ENCODE results near the gene DCDC2B.
A peak's percentile ranks its signal among the peaks of the same experiment; 100 is the strongest.
"Not testable (repeated sequence)": the region's sequence is repeated elsewhere in the genome, so short reads cannot be mapped to it uniquely, and the experiment has no call there.

The DCDC2B gene

GRCh38 chr1:32208891-32209328, at the start of gene DCDC2B:
Gene DCDC2B, plus strand, starts transcription at chr1:32209089. Its CDS starts 5 bp downstream, at chr1:32209094.
- no peak within 1 kb of the TSS for H3K9ac ChIP-seq
- no peak within 1 kb of the TSS for H3K4me3 ChIP-seq (IDR thresholded peaks at IDR 0.05; ENCODE audit: insufficient read depth, low read depth, low read length)
- H3K79me2 ChIP-seq (ENCODE audit: insufficient read depth, low read depth) = no peaks in the 10 kb centered on the region
- no peaks in the 10 kb centered on the region for H3K27me3 ChIP-seq (ENCODE audit: insufficient read depth, low read depth)
- H4K20me1 ChIP-seq (ENCODE audit: insufficient read depth) = no peaks in the 10 kb centered on the region
- H3K36me3 ChIP-seq (ENCODE audit: insufficient read depth) = no peaks in the 10 kb centered on the region
- H3K4me2 ChIP-seq = no peak within 1 kb of the TSS
- peaks cover 22% of the 10 kb centered on the region for H3K4me1 ChIP-seq (ENCODE audit: low read depth, poor library complexity, severe bottlenecking)
- TF ChIP-seq, protein P1, sequence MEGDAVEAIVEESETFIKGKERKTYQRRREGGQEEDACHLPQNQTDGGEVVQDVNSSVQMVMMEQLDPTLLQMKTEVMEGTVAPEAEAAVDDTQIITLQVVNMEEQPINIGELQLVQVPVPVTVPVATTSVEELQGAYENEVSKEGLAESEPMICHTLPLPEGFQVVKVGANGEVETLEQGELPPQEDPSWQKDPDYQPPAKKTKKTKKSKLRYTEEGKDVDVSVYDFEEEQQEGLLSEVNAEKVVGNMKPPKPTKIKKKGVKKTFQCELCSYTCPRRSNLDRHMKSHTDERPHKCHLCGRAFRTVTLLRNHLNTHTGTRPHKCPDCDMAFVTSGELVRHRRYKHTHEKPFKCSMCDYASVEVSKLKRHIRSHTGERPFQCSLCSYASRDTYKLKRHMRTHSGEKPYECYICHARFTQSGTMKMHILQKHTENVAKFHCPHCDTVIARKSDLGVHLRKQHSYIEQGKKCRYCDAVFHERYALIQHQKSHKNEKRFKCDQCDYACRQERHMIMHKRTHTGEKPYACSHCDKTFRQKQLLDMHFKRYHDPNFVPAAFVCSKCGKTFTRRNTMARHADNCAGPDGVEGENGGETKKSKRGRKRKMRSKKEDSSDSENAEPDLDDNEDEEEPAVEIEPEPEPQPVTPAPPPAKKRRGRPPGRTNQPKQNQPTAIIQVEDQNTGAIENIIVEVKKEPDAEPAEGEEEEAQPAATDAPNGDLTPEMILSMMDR (conservative IDR thresholded peaks at IDR 0.05; ENCODE audit: low read depth, low read length) = no peak
- H2AFZ ChIP-seq (ENCODE audit: low read depth) = no peak within 1 kb of the TSS
- no peak within 1 kb of the TSS for H3K27ac ChIP-seq

GRCh38 chr1:32159189-32159588, 49.7 kb upstream of the DCDC2B start:
- Histone ChIP-seq H2AFZ (ENCODE audit: low read depth) (no peak overlapping the region), H3K9ac (no peak overlapping the region), H3K27me3 (ENCODE audit: insufficient read depth, low read depth) (no peaks in the 10 kb centered on the region), H3K4me1 (ENCODE audit: low read depth, poor library complexity, severe bottlenecking) (peaks cover 17% of the 10 kb centered on the region), H3K36me3 (ENCODE audit: insufficient read depth) (peaks cover 5% of the 10 kb centered on the region; the same call in 1 of the 2 replicates), H3K79me2 (ENCODE audit: insufficient read depth, low read depth) (no peaks in the 10 kb centered on the region), H3K27ac (no peak overlapping the region), H3K4me3 (IDR thresholded peaks at IDR 0.05; ENCODE audit: insufficient read depth, low read depth, low read length) (no peak overlapping the region), H3K4me2 (0 out of 2 replicates have a peak overlapping the region, but pooled peaks have one; percentile 9), H4K20me1 (ENCODE audit: insufficient read depth) (no peaks in the 10 kb centered on the region)
- TF ChIP-seq, protein P1 (conservative IDR thresholded peaks at IDR 0.05; ENCODE audit: low read depth, low read length) = no peak

DNA sequence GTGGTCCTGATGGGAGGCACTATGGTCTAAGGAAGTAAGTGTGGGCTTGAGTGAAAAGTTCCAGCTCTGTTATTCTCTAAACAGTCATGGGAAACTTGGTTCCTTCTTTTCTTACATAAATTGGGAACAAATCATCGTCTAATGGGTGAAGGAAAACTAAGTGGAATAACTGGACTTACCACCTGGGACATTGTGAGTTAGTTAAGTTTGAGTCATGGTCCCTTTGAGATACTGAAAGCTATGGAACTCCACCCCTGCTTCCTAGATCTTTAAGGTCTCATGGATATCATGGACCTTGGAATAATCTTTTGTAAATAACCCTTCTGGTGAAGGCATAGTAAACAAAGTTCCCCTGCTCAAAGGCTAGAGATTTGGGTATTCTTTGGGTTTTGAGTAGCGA, 45.5 kb upstream of the DCDC2B start:
- Histone ChIP-seq H3K27ac (no peak overlapping the region), H3K9ac (no peak overlapping the region), H3K27me3 (ENCODE audit: insufficient read depth, low read depth) (no peaks in the 10 kb centered on the region), H4K20me1 (ENCODE audit: insufficient read depth) (no peaks in the 10 kb centered on the region), H3K4me1 (ENCODE audit: low read depth, poor library complexity, severe bottlenecking) (peaks cover 9% of the 10 kb centered on the region), H3K4me2 (no peak overlapping the region), H3K36me3 (ENCODE audit: insufficient read depth) (peaks cover 2% of the 10 kb centered on the region; the same call in 1 of the 2 replicates), H3K79me2 (ENCODE audit: insufficient read depth, low read depth) (no peaks in the 10 kb centered on the region), H2AFZ (ENCODE audit: low read depth) (no peak overlapping the region), H3K4me3 (IDR thresholded peaks at IDR 0.05; ENCODE audit: insufficient read depth, low read depth, low read length) (no peak overlapping the region)
- TF ChIP-seq, protein P1 (conservative IDR thresholded peaks at IDR 0.05; ENCODE audit: low read depth, low read length) = no peak

DNA sequence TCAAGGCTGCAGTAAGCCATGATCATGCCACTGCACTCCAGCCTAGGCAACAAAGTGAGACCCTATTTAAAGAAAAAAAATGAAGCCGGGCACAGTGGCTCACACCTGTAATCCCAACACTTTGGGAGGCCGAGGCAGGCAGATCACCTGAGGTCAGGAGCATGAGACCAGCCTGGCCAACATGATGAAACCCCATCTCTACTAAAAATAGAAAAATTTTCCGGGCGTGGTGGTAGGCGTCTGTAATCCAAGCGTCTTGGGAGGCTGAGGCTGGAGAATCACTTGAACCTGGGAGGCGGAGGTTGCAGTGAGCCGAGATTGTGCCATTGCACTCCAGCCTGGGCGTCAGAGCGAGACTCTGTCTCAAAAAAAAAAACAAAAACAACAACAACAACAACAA, 43.3 kb upstream of the DCDC2B start:
- not testable (repeated sequence) for H3K36me3 ChIP-seq (ENCODE audit: insufficient read depth); H2AFZ ChIP-seq (ENCODE audit: low read depth); H3K27me3 ChIP-seq (ENCODE audit: insufficient read depth, low read depth); H3K4me1 ChIP-seq (ENCODE audit: low read depth, poor library complexity, severe bottlenecking); H3K4me3 ChIP-seq (IDR thresholded peaks at IDR 0.05; ENCODE audit: insufficient read depth, low read depth, low read length); H4K20me1 ChIP-seq (ENCODE audit: insufficient read depth); H3K27ac ChIP-seq; H3K79me2 ChIP-seq (ENCODE audit: insufficient read depth, low read depth); H3K9ac ChIP-seq; H3K4me2 ChIP-seq

GRCh38 chr1:32170991-32171390, 37.9 kb upstream of the DCDC2B start:
- H3K36me3 ChIP-seq (ENCODE audit: insufficient read depth) = peaks cover 7% of the 10 kb centered on the region; the same call in 1 of the 2 replicates
- no peak overlapping the region for H3K4me2 ChIP-seq
- H3K9ac ChIP-seq = no peak overlapping the region
- TF ChIP-seq, protein P1 (conservative IDR thresholded peaks at IDR 0.05; ENCODE audit: low read depth, low read length) = no peak
- H3K4me1 ChIP-seq (ENCODE audit: low read depth, poor library complexity, severe bottlenecking) = no peaks in the 10 kb centered on the region
- H4K20me1 ChIP-seq (ENCODE audit: insufficient read depth) = no peaks in the 10 kb centered on the region
- no peak overlapping the region for H3K27ac ChIP-seq
- no peak overlapping the region for H3K4me3 ChIP-seq (IDR thresholded peaks at IDR 0.05; ENCODE audit: insufficient read depth, low read depth, low read length)
- no peak overlapping the region for H2AFZ ChIP-seq (ENCODE audit: low read depth)
- H3K27me3 ChIP-seq (ENCODE audit: insufficient read depth, low read depth) = no peaks in the 10 kb centered on the region
- H3K79me2 ChIP-seq (ENCODE audit: insufficient read depth, low read depth) = no peaks in the 10 kb centered on the region
